Brain microvascular endothelial cell (primary cell): Measurements from ENCODE around the gene CEP41.
"Not testable (repeated sequence)": the region's sequence is repeated elsewhere in the genome, so short reads cannot be mapped to it uniquely, and the experiment has no call there.

Experiments used
- DNase-seq: peaks from one replicate; pipeline ENCODE4 v3.0.0-alpha.2; 2020
- H3K27ac ChIP-seq: fragments of 250-450 bp; sonication (Bioruptor Pico); 2 replicates; pipeline ENCODE4 v1.5.1; 2020; ENCODE audit warnings: mild to moderate bottlenecking, moderate library complexity
- H3K27me3 ChIP-seq: fragments of 250-450 bp; sonication (Bioruptor Pico); replicated peaks from 2 replicates; pipeline ENCODE4 v1.5.1; 2020; ENCODE audit warnings: mild to moderate bottlenecking
- H3K36me3 ChIP-seq: fragments of 250-450 bp; sonication (Bioruptor Pico); replicated peaks from 2 replicates; pipeline ENCODE4 v1.5.1; 2020; ENCODE audit warnings: mild to moderate bottlenecking
- H3K4me3 ChIP-seq: 2 replicates; pipeline ENCODE4 v1.5.1; 2011; ENCODE audit warnings: low read depth, mild to moderate bottlenecking, control low read depth, low read length, moderate library complexity
- CTCF ChIP-seq: IDR thresholded peaks from 2 replicates; pipeline ENCODE4 v1.5.1; 2011; ENCODE audit warnings: low read depth, mild to moderate bottlenecking, moderate library complexity, low read length, control low read depth, inconsistent platforms; ENCODE audit errors: missing control alignments
- in situ Hi-C: cut with HindIII; loops from 2 replicates; pipeline ENCODE4 v1.10.0; 2017; ENCODE audit warnings: low sequenced_read_pairs, low pct_ligation_motif_present

CEP41 gene

GRCh38 chr7:130468612-130469011 is 27.8 kb upstream of the CEP41 start:
- no peaks in the 10 kb centered on the region for H3K36me3 ChIP-seq
- H3K4me3 ChIP-seq = no peak overlapping the region
- no peaks in the 10 kb centered on the region for H3K27me3 ChIP-seq
- DNase-seq = no peak
- TF ChIP-seq CTCF = no peak
- H3K27ac ChIP-seq = no peak overlapping the region
- in situ Hi-C loops = no loop called here

- no peak for DNase-seq
- Histone ChIP-seq H3K4me3 (no peak overlapping the region), H3K36me3 (no peaks in the 10 kb centered on the region), H3K27me3 (no peaks in the 10 kb centered on the region), H3K27ac (no peak overlapping the region)
- TF ChIP-seq CTCF = no peak
- in situ Hi-C loops = no loop called here
These were observed 23.0 kb upstream of the CEP41 start for GRCh38 chr7:130463553-130464434.

GRCh38 chr7:130461272-130461671 is 20.5 kb upstream of the CEP41 start:
- no peak overlapping the region for H3K4me3 ChIP-seq
- H3K27me3 ChIP-seq = no peaks in the 10 kb centered on the region
- TF ChIP-seq CTCF = no peak
- H3K27ac ChIP-seq = no peak overlapping the region
- no peak for DNase-seq
- in situ Hi-C loops = no loop called here
- no peaks in the 10 kb centered on the region for H3K36me3 ChIP-seq

- no peak for TF ChIP-seq CTCF
- Histone ChIP-seq H3K27me3 (no peaks in the 10 kb centered on the region), H3K27ac (no peak overlapping the region), H3K36me3 (no peaks in the 10 kb centered on the region), H3K4me3 (no peak overlapping the region)
- no peak for DNase-seq
- in situ Hi-C loops = no loop called here
These were observed 17.4 kb upstream of the CEP41 start for GRCh38 chr7:130458257-130458656.

GRCh38 chr7:130454959-130455358 is 14.1 kb upstream of the CEP41 start:
- no peak overlapping the region for H3K27ac ChIP-seq
- no peaks in the 10 kb centered on the region for H3K36me3 ChIP-seq
- in situ Hi-C loops = no loop called here
- no peak overlapping the region for H3K4me3 ChIP-seq
- no peak for TF ChIP-seq CTCF
- DNase-seq = no peak
- H3K27me3 ChIP-seq = no peaks in the 10 kb centered on the region

GRCh38 chr7:130452951-130453350 is 12.1 kb upstream of the CEP41 start:
- H3K27me3 ChIP-seq = no peaks in the 10 kb centered on the region
- TF ChIP-seq CTCF = no peak
- no peaks in the 10 kb centered on the region for H3K36me3 ChIP-seq
- in situ Hi-C loops = no loop called here
- no peak overlapping the region for H3K4me3 ChIP-seq
- no peak for DNase-seq
- no peak overlapping the region for H3K27ac ChIP-seq

- H3K36me3 ChIP-seq, H3K4me3 ChIP-seq, DNase-seq, H3K27me3 ChIP-seq, H3K27ac ChIP-seq, in situ Hi-C loops: not testable (repeated sequence)
These were observed 10.5 kb upstream of the CEP41 start for GRCh38 chr7:130451344-130451743.
